AG10803 (cell line): Measurements from ENCODE around the gene NUDT22.

Experiments
- DNase-seq: peaks from one replicate; pipeline ENCODE4 v3.0.0; 2010; ENCODE audit warnings: low read depth
- H3K4me3 ChIP-seq: 2 replicates; pipeline ENCODE4 v1.5.1; 2011; ENCODE audit warnings: mild to moderate bottlenecking, low read length, control low read depth
- TF ChIP-seq, protein P1 (sequence below): conservative IDR thresholded peaks from 2 replicates; pipeline ENCODE4 v1.5.1; 2011; ENCODE audit warnings: mild to moderate bottlenecking, low read length, control low read depth, inconsistent platforms

NUDT22 gene, protein sequence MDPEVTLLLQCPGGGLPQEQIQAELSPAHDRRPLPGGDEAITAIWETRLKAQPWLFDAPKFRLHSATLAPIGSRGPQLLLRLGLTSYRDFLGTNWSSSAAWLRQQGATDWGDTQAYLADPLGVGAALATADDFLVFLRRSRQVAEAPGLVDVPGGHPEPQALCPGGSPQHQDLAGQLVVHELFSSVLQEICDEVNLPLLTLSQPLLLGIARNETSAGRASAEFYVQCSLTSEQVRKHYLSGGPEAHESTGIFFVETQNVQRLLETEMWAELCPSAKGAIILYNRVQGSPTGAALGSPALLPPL

DNA sequence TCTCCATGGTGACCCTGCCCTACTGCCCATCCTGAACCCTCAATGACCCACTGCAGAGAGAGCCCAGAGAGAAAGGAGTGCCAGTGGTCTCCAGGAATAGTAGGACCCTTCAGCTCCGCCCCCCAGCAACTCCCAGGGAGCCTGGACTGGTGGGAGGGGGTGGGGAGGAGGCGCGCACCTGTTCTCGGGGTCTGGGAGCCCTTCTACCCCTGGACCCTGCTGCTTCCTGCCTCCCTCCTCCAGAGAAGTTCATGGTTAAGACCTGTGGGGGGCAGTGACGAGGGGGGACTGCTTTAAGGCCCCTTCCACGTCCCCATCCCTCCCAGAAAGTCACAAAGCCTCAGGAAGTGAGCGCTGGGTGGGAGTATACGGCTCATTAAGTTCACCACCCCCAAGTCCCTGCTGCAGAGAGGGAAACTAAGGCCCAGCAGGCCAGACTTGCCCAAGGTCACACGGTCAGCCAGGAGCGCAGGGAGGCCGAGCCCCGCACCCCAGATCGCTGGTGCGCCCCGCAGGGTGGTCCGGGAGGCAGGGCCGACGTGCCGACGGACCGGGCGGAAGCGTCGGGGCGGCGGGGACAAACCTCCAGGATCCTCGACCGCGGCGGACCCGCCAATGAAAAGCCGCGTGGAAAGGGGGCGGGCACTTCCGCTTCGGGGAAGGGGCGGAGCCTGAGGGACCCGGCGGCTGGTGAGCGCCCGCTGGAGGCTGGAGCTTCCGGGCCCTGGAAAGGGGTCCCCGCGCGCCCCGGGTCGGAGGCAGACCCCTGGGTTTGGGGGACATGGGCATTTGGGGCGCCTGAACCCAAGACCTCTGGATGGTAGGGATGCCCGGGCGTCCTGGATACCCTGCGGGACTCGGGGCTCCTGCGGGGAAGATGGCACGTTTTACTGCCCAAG is at the start of gene NUDT22, which contains the start of gene TRPT1:
NUDT22 (plus strand) TSS at position 667 of the 899 bp plus-strand sequence. CDS start 379 bp downstream, outside the sequence.
TRPT1 (minus strand) TSS at position 579 of the 899 bp plus-strand sequence; CDS start at position 253, 326 bp downstream.
- TF ChIP-seq, protein P1, sequence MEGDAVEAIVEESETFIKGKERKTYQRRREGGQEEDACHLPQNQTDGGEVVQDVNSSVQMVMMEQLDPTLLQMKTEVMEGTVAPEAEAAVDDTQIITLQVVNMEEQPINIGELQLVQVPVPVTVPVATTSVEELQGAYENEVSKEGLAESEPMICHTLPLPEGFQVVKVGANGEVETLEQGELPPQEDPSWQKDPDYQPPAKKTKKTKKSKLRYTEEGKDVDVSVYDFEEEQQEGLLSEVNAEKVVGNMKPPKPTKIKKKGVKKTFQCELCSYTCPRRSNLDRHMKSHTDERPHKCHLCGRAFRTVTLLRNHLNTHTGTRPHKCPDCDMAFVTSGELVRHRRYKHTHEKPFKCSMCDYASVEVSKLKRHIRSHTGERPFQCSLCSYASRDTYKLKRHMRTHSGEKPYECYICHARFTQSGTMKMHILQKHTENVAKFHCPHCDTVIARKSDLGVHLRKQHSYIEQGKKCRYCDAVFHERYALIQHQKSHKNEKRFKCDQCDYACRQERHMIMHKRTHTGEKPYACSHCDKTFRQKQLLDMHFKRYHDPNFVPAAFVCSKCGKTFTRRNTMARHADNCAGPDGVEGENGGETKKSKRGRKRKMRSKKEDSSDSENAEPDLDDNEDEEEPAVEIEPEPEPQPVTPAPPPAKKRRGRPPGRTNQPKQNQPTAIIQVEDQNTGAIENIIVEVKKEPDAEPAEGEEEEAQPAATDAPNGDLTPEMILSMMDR, result peak; percentile 28
- peak; percentile 65 for DNase-seq

DNA sequence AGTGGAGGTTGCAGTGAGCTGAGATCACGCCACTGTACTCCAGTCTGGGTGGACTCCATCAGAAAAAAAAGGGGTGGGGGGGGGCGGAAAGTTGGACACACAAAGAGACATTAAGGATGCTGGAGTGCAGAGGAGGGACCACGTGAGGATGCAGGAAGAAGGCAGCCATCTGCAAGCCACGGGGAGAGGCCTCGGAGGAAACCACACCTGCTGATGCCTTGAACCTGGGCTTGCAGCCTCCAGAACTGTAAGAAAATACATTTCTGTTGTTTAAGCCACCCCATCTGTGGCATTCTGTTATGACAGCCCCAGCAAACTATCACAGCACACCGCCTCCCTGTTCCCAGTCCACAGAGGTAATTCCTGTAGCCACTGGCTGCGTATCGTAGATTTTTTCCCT is 49.3 kb upstream of the NUDT22 start:
- no peak overlapping the region for H3K4me3 ChIP-seq
- TF ChIP-seq, protein P1, result no peak
- DNase-seq, result no peak

More for the DNA sequence above, at the start of gene NUDT22, which contains the start of gene TRPT1:
- peak within 1 kb of the TSS; percentile 89 for H3K4me3 ChIP-seq

DNA sequence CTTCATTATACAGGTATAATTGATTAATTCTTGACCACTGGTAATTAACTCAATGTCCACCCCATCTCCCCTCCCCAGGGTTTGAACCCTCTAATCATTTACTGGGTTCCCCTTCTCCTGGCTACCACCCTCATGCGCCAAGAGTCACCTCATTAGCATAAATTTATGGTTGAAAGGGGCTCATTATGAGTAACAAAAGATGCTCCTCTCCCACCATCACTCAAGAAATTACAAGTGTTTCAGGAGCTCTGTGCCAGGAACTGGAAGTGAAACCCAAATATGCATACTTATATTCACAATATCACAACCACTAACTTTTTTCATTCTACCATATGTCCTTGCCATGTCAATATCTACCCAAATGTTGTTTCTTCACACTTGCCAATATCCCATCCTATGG is 47.9 kb upstream of the NUDT22 start:
- H3K4me3 ChIP-seq, result no peak overlapping the region
- TF ChIP-seq, protein P1, result no peak
- DNase-seq, result no peak

DNA sequence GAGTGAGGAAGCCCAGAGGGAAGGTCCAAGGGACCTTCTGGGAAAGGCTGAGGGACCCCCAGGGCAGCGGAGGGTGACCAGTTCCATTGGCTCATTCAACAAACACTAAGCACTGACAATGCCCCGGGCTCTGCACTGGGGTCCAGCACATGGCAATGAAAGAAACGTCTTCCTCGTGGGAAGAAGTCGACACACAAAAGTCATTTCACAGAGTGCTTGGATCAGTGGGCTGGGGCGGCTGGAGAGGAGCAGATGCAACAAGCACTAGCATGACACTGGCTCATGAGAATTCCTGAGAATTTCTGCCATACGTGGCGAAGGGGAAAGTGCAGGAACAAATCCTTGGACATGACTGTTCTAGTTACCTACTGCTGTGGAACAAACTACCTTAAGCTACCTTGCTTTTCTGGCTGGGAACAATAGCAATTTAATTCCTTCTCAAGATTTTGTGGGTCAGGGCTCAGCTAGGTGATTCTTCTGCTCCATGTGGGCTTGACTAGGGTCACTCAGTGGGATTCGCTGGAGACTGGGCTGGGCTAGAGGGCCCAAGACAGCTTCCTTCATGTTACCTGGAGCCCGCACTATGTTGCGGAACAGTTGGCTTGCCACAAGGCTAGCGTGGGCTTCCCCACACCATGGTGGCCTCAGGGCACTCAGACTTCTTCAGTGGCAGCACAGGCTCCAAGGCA is 47.0 kb upstream of the NUDT22 start:
- TF ChIP-seq, protein P1, result no peak
- no peak overlapping the region for H3K4me3 ChIP-seq
- no peak for DNase-seq

DNA sequence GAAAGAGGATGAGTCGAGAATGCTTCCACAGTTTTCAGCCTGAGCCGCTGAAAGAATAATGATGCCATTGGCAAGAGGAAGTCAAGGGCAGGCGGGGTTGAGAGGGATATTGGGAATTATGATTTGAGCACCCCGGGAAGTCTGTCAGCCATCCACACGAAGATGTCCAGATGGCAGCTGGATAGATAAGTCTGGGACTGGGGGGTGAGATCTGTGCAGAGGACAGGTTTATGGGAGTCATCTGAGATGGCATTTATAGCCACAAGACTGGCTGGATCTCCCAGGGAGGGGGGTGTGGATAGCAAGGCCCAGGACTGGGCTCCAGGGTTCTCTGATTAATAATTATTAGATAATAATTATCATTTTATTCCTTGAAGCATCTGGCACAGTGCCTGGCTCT is 45.2 kb upstream of the NUDT22 start:
- H3K4me3 ChIP-seq, result no peak overlapping the region
- no peak for DNase-seq
- TF ChIP-seq, protein P1, result no peak

DNA sequence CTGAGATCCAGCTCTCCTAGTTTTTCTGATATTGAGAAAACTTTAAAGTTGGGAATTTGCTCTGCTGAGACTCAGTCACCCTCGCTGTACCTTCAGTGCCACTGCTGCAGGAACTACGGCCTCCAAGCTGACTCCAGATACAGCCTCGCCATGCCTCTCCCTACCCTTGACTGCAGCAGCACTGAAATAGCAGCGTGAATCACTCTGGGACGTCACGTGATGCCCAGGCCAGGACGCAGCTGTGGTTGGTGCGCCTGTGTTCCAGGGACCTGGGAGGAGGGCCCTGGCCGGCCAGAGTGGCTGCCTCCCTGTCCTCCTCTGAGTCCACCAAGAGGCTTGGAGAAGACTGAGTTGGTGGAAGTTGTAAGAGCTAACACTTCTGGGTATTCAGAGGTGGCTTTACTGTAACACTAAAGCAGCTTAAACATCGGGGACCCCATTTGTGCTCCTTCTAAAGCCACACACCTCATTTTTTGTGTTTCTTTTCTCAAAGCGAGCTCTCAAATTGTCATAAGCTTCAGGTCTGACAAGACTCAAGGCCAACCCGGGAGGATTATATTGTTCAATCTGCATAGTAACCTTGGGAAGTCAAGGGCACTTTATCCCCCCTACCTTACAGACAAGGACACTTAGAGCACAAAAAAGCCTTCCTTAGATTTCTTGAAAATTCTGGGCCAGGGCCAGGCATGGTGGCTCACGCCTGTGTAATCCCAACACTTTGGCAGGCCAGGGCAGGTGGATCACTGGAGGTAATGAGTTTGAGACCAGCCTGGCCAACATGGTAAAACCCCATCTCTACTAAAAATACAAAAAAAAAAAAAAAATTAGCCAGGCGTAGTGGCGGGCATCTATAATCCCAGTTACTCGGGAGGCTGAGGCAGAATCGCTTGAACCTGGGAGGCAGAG is 44.3 kb upstream of the NUDT22 start:
- TF ChIP-seq, protein P1, result no peak
- H3K4me3 ChIP-seq, result peak overlapping the region; percentile 33
- peak; percentile 88 for DNase-seq
